ENCODE measurements around the gene FAM240A. TPM values are rescaled to one million over a fixed set of nuclear protein-coding genes. Genes with fewer than 3 reads are reported as not detected.

FAM240A gene
- total and polyA plus RNA-seq, 2 experiments from 2014 or later = 0.18 TPM; not detected in 1

DNA sequence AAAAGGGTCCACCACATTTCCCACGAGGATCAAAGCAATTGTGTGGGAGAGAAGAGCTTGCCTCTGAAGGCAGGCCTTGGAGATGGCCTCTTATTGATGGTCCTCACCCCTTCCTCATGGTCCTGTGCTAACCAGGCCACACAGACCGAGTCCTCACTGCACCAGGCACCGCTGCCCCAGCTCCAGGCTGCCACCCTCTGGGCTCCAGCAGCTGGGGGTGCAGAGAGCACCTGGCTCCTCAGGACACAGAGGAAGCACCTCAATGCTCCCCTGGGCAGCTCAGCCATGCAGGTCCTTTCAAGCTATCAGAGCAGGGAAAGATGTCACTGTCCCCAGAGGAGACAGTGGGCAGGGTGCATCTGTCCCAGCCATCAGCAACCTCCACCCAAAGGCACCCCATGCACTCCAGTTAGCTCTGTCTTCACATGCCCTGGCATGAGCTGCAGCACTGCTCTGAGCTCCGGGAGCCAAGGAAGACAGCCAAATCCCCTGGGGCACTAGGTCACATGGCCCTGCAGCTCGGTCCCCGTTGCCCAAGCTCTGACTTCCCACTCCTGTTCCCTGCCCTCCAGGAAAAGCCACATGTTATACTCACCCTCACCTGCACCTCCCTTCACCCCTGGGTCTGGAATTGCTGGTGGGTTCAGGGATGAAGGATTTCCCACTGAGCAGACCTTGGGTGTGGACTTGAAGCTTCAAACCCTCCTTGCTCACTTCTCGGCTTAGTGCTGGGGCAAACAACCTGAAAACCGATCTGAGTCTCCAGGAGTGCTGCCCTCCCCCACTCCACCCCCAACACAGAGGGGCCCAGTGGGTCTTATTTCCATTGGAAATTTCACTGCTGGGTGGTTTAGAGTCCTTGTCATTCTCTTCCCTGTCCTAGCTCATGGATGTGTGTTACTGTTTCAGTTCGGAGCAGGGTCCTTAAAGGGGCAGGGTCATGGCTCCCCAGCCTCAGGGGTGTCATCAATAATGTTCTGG is 48.5 kb downstream of the FAM240A start:
- peak overlapping the region; percentile 42 for H3K4me2 ChIP-seq
- H3K4me3 ChIP-seq = no peak overlapping the region
- Mint-ChIP-seq H3K4me1 (peaks cover 64% of the 10 kb centered on the region), H3K9me3 (no peaks in the 10 kb centered on the region; the same call in 2 of the 3 replicates), H3K36me3 (ENCODE audit: low read depth) (no peaks in the 10 kb centered on the region), H3K27me3 (ENCODE audit: insufficient read depth, low read depth, poor library complexity) (peaks cover 28% of the 10 kb centered on the region), H3K4me3 (no peak overlapping the region), H3K27ac (no peak overlapping the region)
- DNase-seq (ENCODE audit: low spot score) (no peak), ATAC-seq (no peak; the same call in 2 of the 3 replicates)
- no peak overlapping the region for H3K27ac ChIP-seq (ENCODE audit: low read depth)
- H2AFZ ChIP-seq = peak overlapping the region; percentile 66
- no peaks in the 10 kb centered on the region for H3K27me3 ChIP-seq (ENCODE audit: insufficient read depth)
- no peaks in the 10 kb centered on the region for H3K79me2 ChIP-seq (replicated peaks; ENCODE audit: insufficient read depth)
- 0 out of 2 replicates have a peak, but pooled peaks cover 9% of the 10 kb centered on the region for H3F3A ChIP-seq (replicated peaks; ENCODE audit: low read depth)
- H3K4me1 ChIP-seq (ENCODE audit: insufficient read depth) = peaks cover 48% of the 10 kb centered on the region
- TF ChIP-seq CTCF (conservative IDR thresholded peaks at IDR 0.05; ENCODE audit: low read depth in 2 of 2) (peak in 1 of 2 experiments; percentile 49; a peak in 2 of 4 replicates), EZH2 (IDR thresholded peaks at IDR 0.05; ENCODE audit: low read depth, unreplicated experiment) (no peak), NANOG (IDR thresholded peaks at IDR 0.05; ENCODE audit: borderline replicate concordance) (no peak)
- TF ChIP-seq, protein P1, sequence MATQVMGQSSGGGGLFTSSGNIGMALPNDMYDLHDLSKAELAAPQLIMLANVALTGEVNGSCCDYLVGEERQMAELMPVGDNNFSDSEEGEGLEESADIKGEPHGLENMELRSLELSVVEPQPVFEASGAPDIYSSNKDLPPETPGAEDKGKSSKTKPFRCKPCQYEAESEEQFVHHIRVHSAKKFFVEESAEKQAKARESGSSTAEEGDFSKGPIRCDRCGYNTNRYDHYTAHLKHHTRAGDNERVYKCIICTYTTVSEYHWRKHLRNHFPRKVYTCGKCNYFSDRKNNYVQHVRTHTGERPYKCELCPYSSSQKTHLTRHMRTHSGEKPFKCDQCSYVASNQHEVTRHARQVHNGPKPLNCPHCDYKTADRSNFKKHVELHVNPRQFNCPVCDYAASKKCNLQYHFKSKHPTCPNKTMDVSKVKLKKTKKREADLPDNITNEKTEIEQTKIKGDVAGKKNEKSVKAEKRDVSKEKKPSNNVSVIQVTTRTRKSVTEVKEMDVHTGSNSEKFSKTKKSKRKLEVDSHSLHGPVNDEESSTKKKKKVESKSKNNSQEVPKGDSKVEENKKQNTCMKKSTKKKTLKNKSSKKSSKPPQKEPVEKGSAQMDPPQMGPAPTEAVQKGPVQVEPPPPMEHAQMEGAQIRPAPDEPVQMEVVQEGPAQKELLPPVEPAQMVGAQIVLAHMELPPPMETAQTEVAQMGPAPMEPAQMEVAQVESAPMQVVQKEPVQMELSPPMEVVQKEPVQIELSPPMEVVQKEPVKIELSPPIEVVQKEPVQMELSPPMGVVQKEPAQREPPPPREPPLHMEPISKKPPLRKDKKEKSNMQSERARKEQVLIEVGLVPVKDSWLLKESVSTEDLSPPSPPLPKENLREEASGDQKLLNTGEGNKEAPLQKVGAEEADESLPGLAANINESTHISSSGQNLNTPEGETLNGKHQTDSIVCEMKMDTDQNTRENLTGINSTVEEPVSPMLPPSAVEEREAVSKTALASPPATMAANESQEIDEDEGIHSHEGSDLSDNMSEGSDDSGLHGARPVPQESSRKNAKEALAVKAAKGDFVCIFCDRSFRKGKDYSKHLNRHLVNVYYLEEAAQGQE (IDR thresholded peaks at IDR 0.05; ENCODE audit: unreplicated experiment) = no peak
- TF ChIP-seq, protein P2, sequence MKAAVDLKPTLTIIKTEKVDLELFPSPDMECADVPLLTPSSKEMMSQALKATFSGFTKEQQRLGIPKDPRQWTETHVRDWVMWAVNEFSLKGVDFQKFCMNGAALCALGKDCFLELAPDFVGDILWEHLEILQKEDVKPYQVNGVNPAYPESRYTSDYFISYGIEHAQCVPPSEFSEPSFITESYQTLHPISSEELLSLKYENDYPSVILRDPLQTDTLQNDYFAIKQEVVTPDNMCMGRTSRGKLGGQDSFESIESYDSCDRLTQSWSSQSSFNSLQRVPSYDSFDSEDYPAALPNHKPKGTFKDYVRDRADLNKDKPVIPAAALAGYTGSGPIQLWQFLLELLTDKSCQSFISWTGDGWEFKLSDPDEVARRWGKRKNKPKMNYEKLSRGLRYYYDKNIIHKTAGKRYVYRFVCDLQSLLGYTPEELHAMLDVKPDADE (IDR thresholded peaks at IDR 0.05) = no peak
- no peaks in the 10 kb centered on the region for H3K36me3 ChIP-seq (ENCODE audit: insufficient read depth)
- H4K20me1 ChIP-seq (replicated peaks; ENCODE audit: insufficient read depth) = no peaks in the 10 kb centered on the region
- H3K9me2 ChIP-seq (ENCODE audit: insufficient read depth) = no peaks in the 10 kb centered on the region

Measured in GM23338 (cell line).